A549 (cell line): ENCODE results near the gene USP17L17.
"Not testable (repeated sequence)": the region's sequence is repeated elsewhere in the genome, so short reads cannot be mapped to it uniquely, and the experiment has no call there.

ENCODE experiments used
- CBX8 ChIP-seq: fragments of 200-600 bp; sonication (generic); IDR thresholded peaks from 2 replicates; pipeline ENCODE4 v1.6.1; 2016
- CEBPB ChIP-seq, 2 experiments: fragments of >200 bp in 1 of 2; sonication (Bioruptor Twin) in 1 of 2; formaldehyde crosslinking in 1 of 2; IDR thresholded peaks; 2 replicates each; pipeline ENCODE4 v1.6.1; 2012 to 2016
- EP300 ChIP-seq, 2 experiments: fragments of >200 bp; sonication (Bioruptor Twin); formaldehyde crosslinking; IDR thresholded peaks; 2 replicates in 1 of 2; 3 replicates in 1 of 2; pipeline ENCODE4 v1.6.1; 2016 to 2017
- POLR2A ChIP-seq: IDR thresholded peaks from 2 replicates; pipeline ENCODE4 v1.6.1; 2012; ENCODE audit warnings: mild to moderate bottlenecking, low read length
- POLR2AphosphoS2 ChIP-seq: conservative IDR thresholded peaks from 2 replicates; pipeline ENCODE4 v1.6.1; 2012; ENCODE audit warnings: low read length, improper control_type of control experiment, inconsistent platforms
- RAD21 ChIP-seq, 2 experiments: fragments of >200 bp in 1 of 2; sonication (Bioruptor Twin) in 1 of 2; formaldehyde crosslinking in 1 of 2; IDR thresholded peaks in 1 of 2; conservative IDR thresholded peaks in 1 of 2; 2 replicates in 1 of 2; 3 replicates in 1 of 2; pipeline ENCODE4 v1.6.1; 2012 to 2018; ENCODE audit warnings: inconsistent platforms in 1 of 2
- RARB ChIP-seq: fragments of 250-450 bp; sonication (Bioruptor Pico); IDR thresholded peaks from 2 replicates; pipeline ENCODE4 v1.8.0; 2021; ENCODE audit warnings: mild to moderate bottlenecking, moderate library complexity
- SMC3 ChIP-seq: fragments of >200 bp; sonication (Bioruptor Twin); formaldehyde crosslinking; IDR thresholded peaks from 3 replicates; pipeline ENCODE4 v1.6.1; 2018; ENCODE audit warnings: inconsistent platforms
- SREBF2 ChIP-seq: fragments of 450-650 bp; IDR thresholded peaks from 2 replicates; pipeline ENCODE4 v1.6.1; 2014; ENCODE audit warnings: mild to moderate bottlenecking, moderate library complexity
- TP53 ChIP-seq: fragments of 250-450 bp; sonication (Bioruptor Pico); IDR thresholded peaks from 2 replicates; pipeline ENCODE4 v1.5.0; 2021; ENCODE audit warnings: mild to moderate bottlenecking, moderate library complexity
- TF ChIP-seq, protein P1 (sequence below): fragments of >200 bp; sonication (Bioruptor Twin); formaldehyde crosslinking; IDR thresholded peaks from 3 replicates; pipeline ENCODE4 v1.5.1; 2016
- TF ChIP-seq, protein P2 (sequence below): IDR thresholded peaks from 2 replicates; pipeline ENCODE4 v1.6.1; 2012; ENCODE audit warnings: low read depth, borderline replicate concordance
- TF ChIP-seq, protein P3 (sequence below): fragments of 450-650 bp; IDR thresholded peaks from 2 replicates; pipeline ENCODE4 v1.6.1; 2014; ENCODE audit warnings: antibody characterized with exemption

DNA sequence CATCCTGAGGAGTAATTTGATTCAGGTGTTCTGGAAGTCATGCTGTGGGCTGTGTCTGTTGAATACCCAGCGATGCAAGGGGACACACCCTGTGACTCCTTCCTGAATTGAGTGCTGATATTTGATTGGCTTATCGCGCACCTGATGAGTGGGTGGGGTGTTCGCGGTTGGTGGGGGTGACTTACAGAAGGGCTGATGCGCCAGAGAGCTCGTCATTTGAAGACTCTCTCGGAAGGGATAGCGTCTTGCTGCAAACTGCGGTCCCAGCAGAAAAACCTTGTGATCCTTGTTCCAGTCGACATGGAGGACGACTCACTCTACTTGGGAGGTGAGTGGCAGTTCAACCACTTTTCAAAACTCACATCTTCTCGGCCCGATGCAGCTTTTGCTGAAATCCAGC lies 28.6 kb upstream of the USP17L17 start, which contains the start of gene USP17L11:
- TF ChIP-seq, protein P1, sequence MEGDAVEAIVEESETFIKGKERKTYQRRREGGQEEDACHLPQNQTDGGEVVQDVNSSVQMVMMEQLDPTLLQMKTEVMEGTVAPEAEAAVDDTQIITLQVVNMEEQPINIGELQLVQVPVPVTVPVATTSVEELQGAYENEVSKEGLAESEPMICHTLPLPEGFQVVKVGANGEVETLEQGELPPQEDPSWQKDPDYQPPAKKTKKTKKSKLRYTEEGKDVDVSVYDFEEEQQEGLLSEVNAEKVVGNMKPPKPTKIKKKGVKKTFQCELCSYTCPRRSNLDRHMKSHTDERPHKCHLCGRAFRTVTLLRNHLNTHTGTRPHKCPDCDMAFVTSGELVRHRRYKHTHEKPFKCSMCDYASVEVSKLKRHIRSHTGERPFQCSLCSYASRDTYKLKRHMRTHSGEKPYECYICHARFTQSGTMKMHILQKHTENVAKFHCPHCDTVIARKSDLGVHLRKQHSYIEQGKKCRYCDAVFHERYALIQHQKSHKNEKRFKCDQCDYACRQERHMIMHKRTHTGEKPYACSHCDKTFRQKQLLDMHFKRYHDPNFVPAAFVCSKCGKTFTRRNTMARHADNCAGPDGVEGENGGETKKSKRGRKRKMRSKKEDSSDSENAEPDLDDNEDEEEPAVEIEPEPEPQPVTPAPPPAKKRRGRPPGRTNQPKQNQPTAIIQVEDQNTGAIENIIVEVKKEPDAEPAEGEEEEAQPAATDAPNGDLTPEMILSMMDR: not testable (repeated sequence)
- not testable (repeated sequence) for TF ChIP-seq POLR2A; SMC3; POLR2AphosphoS2; CEBPB (IDR thresholded peaks at IDR 0.05); TP53 (CRISPR knock-in tag); SREBF2; CBX8; EP300 (IDR thresholded peaks at IDR 0.05); RAD21 (conservative IDR thresholded peaks at IDR 0.05 in 1 of 2, IDR thresholded peaks at IDR 0.05 in 1 of 2); RARB
- TF ChIP-seq, protein P2, sequence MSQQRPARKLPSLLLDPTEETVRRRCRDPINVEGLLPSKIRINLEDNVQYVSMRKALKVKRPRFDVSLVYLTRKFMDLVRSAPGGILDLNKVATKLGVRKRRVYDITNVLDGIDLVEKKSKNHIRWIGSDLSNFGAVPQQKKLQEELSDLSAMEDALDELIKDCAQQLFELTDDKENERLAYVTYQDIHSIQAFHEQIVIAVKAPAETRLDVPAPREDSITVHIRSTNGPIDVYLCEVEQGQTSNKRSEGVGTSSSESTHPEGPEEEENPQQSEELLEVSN: not testable (repeated sequence)
- TF ChIP-seq, protein P3, sequence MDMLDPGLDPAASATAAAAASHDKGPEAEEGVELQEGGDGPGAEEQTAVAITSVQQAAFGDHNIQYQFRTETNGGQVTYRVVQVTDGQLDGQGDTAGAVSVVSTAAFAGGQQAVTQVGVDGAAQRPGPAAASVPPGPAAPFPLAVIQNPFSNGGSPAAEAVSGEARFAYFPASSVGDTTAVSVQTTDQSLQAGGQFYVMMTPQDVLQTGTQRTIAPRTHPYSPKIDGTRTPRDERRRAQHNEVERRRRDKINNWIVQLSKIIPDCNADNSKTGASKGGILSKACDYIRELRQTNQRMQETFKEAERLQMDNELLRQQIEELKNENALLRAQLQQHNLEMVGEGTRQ: not testable (repeated sequence)
